OCI-LY1 (cell line): Measurements from ENCODE around the gene TNFRSF12A.

Source experiments
- H2AFZ ChIP-seq: fragments of 200-600 bp; sonication (generic), shearing (Covaris generic); 2 replicates; pipeline ENCODE4 v1.6.0; 2014; ENCODE audit warnings: antibody characterized with exemption, mild to moderate bottlenecking, low read length
- H3F3A ChIP-seq: fragments of 200-600 bp; sonication (generic), shearing (Covaris generic); 2 replicates; pipeline ENCODE4 v1.6.0; 2014; ENCODE audit warnings: mild to moderate bottlenecking, antibody characterized with exemption, low read length, moderate library complexity; ENCODE audit not compliant: insufficient read depth
- H3K27ac ChIP-seq: fragments of 200-600 bp; sonication (generic); 2 replicates; pipeline ENCODE4 v1.5.1; 2014; ENCODE audit warnings: low read length, mixed run types, mild to moderate bottlenecking, low read depth; ENCODE audit not compliant: poor library complexity, severe bottlenecking
- H3K27me3 ChIP-seq: fragments of 200-600 bp; sonication (generic); 2 replicates; pipeline ENCODE4 v1.6.0; 2014; ENCODE audit warnings: antibody characterized with exemption, mild to moderate bottlenecking, low read length, moderate library complexity; ENCODE audit not compliant: insufficient read depth
- H3K36me3 ChIP-seq: fragments of 200-600 bp; sonication (generic); 2 replicates; pipeline ENCODE4 v1.6.1; 2014; ENCODE audit warnings: mild to moderate bottlenecking, antibody characterized with exemption, low read length, moderate library complexity, mixed read lengths; ENCODE audit not compliant: insufficient read depth
- H3K4me1 ChIP-seq: fragments of 200-600 bp; sonication (generic); 2 replicates; pipeline ENCODE4 v1.5.1; 2014; ENCODE audit warnings: mild to moderate bottlenecking, low read length, moderate library complexity; ENCODE audit not compliant: insufficient read depth, severe bottlenecking
- H3K4me2 ChIP-seq: fragments of 200-600 bp; sonication (generic), shearing (Covaris generic); 2 replicates; pipeline ENCODE4 v1.6.1; 2014; ENCODE audit warnings: low read length
- H3K4me3 ChIP-seq: fragments of 200-600 bp; sonication (generic); 2 replicates; pipeline ENCODE4 v1.5.1; 2014; ENCODE audit warnings: low read length, low read depth, mild to moderate bottlenecking, mixed read lengths; ENCODE audit not compliant: poor library complexity, severe bottlenecking
- H3K79me2 ChIP-seq: fragments of 200-600 bp; shearing (Covaris generic); 2 replicates; pipeline ENCODE4 v1.6.1; 2016; ENCODE audit warnings: mixed run types, low read length, mixed read lengths; ENCODE audit not compliant: insufficient read depth
- H3K9ac ChIP-seq: fragments of 200-600 bp; sonication (generic), shearing (Covaris generic); 2 replicates; pipeline ENCODE4 v1.6.1; 2014; ENCODE audit warnings: mild to moderate bottlenecking, low read length, mixed read lengths
- H3K9me2 ChIP-seq: fragments of 200-600 bp; sonication (generic), shearing (Covaris generic); 2 replicates; pipeline ENCODE4 v1.6.1; 2014; ENCODE audit warnings: low read depth, mild to moderate bottlenecking, low read length, mixed read lengths
- H3K9me3 ChIP-seq: fragments of 200-600 bp; shearing (Covaris generic); 2 replicates; pipeline ENCODE4 v1.6.1; 2014; ENCODE audit warnings: low read length, mixed read lengths
- H4K20me1 ChIP-seq: fragments of 200-600 bp; sonication (generic), shearing (Covaris generic); 2 replicates; pipeline ENCODE4 v1.6.0; 2016; ENCODE audit warnings: mild to moderate bottlenecking, low read length; ENCODE audit not compliant: insufficient read depth
- CTCF ChIP-seq: fragments of 200-600 bp; sonication (generic), shearing (Covaris generic); IDR thresholded peaks from 2 replicates; pipeline ENCODE4 v1.5.1; 2017; ENCODE audit warnings: mild to moderate bottlenecking, antibody characterized with exemption, low read length, moderate library complexity, mixed read lengths
- EZH2 ChIP-seq: fragments of 200-600 bp; sonication (generic), shearing (Covaris generic); IDR thresholded peaks from 2 replicates; pipeline ENCODE4 v1.8.0; 2017; ENCODE audit warnings: borderline replicate concordance, mixed run types, mild to moderate bottlenecking, antibody characterized with exemption, low read length, moderate library complexity, mixed read lengths

TNFRSF12A gene

GRCh38 chr16:2976673-2977072 lies 43.5 kb upstream of the TNFRSF12A start:
- Histone ChIP-seq H2AFZ (no peak overlapping the region), H3K4me1 (peaks cover 60% of the 10 kb centered on the region), H3K27me3 (no peaks in the 10 kb centered on the region), H3K9ac (no peak overlapping the region), H3K79me2 (peaks cover 3% of the 10 kb centered on the region; the same call in 1 of the 2 replicates), H3K9me3 (no peaks in the 10 kb centered on the region), H3K36me3 (peaks cover 67% of the 10 kb centered on the region), H3F3A (no peaks in the 10 kb centered on the region), H3K4me2 (no peak overlapping the region), H4K20me1 (no peaks in the 10 kb centered on the region), H3K4me3 (no peak overlapping the region), H3K27ac (no peak overlapping the region), H3K9me2 (no peaks in the 10 kb centered on the region)
- TF ChIP-seq EZH2 (no peak), CTCF (no peak)

GRCh38 chr16:2977440-2977839 lies 42.7 kb upstream of the TNFRSF12A start:
- Histone ChIP-seq H3F3A (no peaks in the 10 kb centered on the region), H3K79me2 (peaks cover 3% of the 10 kb centered on the region; the same call in 1 of the 2 replicates), H3K27me3 (no peaks in the 10 kb centered on the region), H2AFZ (no peak overlapping the region), H3K4me3 (no peak overlapping the region), H3K27ac (no peak overlapping the region), H3K4me1 (peaks cover 53% of the 10 kb centered on the region), H3K9me3 (no peaks in the 10 kb centered on the region), H3K36me3 (peaks cover 59% of the 10 kb centered on the region), H3K4me2 (peak overlapping the region; percentile 40), H3K9me2 (no peaks in the 10 kb centered on the region), H4K20me1 (no peaks in the 10 kb centered on the region), H3K9ac (no peak overlapping the region; the same call in 1 of the 2 replicates)
- no peak for TF ChIP-seq CTCF
- no peak for TF ChIP-seq EZH2

- Histone ChIP-seq H3K9ac (peak overlapping the region; percentile 91), H3K9me2 (no peaks in the 10 kb centered on the region), H3K36me3 (peaks cover 36% of the 10 kb centered on the region), H3K27me3 (no peaks in the 10 kb centered on the region), H3K4me3 (peak overlapping the region; percentile 96), H3K4me1 (peaks cover 57% of the 10 kb centered on the region), H2AFZ (no peak overlapping the region), H3K9me3 (no peaks in the 10 kb centered on the region), H3K4me2 (peak overlapping the region; percentile 85), H3K27ac (peak overlapping the region; percentile 61), H3K79me2 (peaks cover 3% of the 10 kb centered on the region; the same call in 1 of the 2 replicates), H4K20me1 (no peaks in the 10 kb centered on the region), H3F3A (no peaks in the 10 kb centered on the region)
- TF ChIP-seq CTCF (no peak), EZH2 (no peak)
Observed at GRCh38 chr16:2979669-2980226, 40.4 kb upstream of the TNFRSF12A start.
